ENCODE data around the gene WASHC1. TPM values are rescaled to one million over a fixed set of nuclear protein-coding genes. Genes with fewer than 3 reads are reported as not detected.
"Not testable (repeated sequence)": the region's sequence is repeated elsewhere in the genome, so short reads cannot be mapped to it uniquely, and the experiment has no call there.

The WASHC1 gene, protein sequence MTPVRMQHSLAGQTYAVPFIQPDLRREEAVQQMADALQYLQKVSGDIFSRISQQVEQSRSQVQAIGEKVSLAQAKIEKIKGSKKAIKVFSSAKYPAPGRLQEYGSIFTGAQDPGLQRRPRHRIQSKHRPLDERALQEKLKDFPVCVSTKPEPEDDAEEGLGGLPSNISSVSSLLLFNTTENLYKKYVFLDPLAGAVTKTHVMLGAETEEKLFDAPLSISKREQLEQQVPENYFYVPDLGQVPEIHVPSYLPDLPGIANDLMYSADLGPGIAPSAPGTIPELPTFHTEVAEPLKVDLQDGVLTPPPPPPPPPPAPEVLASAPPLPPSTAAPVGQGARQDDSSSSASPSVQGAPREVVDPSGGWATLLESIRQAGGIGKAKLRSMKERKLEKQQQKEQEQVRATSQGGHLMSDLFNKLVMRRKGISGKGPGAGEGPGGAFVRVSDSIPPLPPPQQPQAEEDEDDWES
- 10 to 100 TPM in 1 of 4 donors, 1 to 10 TPM in 3; 6.0 to 12.9 (median 8.4) TPM for total RNA-seq

DNA sequence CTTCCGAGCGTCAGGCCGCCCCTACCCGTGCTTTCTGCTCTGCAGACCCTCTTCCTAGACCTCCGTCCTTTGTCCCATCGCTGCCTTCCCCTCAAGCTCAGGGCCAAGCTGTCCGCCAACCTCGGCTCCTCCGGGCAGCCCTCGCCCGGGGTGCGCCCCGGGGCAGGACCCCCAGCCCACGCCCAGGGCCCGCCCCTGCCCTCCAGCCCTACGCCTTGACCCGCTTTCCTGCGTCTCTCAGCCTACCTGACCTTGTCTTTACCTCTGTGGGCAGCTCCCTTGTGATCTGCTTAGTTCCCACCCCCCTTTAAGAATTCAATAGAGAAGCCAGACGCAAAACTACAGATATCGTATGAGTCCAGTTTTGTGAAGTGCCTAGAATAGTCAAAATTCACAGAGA lies at the start of gene WASHC1:
TSS of gene WASHC1 (minus strand) at position 101 of the 400 bp plus-strand sequence. CDS start 4,457 bp downstream, outside the sequence.
- H3K27me3 ChIP-seq; in situ Hi-C loops (cut with MboI; ENCODE audit: low pct_ligation_motif_present in 1 of 4, low pct_unique_long_range_greater_than_20kb in 1 of 4, low sequenced_read_pairs in 3 of 4); H3K27ac ChIP-seq; H3K36me3 ChIP-seq; DNase-seq; H3K4me1 ChIP-seq; H3K9me3 ChIP-seq; intact Hi-C loops (cut with DNase I; ENCODE audit: low total_unique reads): not testable (repeated sequence)
- no CpG with 5 or more reads among the region's 20 CpGs for WGBS, 2 donors (ENCODE audit: low coverage in 1 of 2)
- peak within 1 kb of the TSS in 2 of 4 donors; percentile 27 to 39 for H3K4me3 ChIP-seq

DNA sequence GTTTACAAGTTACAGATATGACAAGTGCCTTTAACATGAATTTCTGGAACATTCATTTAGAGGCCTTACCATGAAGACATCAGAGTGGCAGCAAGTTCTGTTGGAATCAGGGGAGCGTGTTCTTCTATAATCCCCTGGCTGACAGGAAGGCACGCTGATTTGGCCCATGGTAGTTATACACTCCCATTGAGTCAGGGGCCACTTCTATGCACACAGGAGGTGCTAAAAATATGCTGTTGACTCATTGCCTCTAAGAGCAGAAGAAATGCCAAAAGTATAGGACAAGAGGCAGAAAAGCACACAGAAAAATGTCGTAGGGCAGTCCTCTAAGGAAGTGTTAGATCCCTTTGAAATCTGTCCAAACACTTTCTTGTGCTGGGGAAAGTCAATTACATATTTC lies 49.1 kb upstream of the WASHC1 start:
- H3K9me3 ChIP-seq; intact Hi-C loops (cut with DNase I; ENCODE audit: low total_unique reads); H3K4me3 ChIP-seq; H3K27ac ChIP-seq; DNase-seq; H3K36me3 ChIP-seq; in situ Hi-C loops (cut with MboI; ENCODE audit: low pct_ligation_motif_present in 1 of 4, low pct_unique_long_range_greater_than_20kb in 1 of 4, low sequenced_read_pairs in 3 of 4); H3K4me1 ChIP-seq; H3K27me3 ChIP-seq: not testable (repeated sequence)
- WGBS, 2 donors (ENCODE audit: low coverage in 1 of 2), result 78% methylated on average over 3 of the region's 3 CpGs; no CpG with 5 or more reads in 1 of the 2 donors

DNA sequence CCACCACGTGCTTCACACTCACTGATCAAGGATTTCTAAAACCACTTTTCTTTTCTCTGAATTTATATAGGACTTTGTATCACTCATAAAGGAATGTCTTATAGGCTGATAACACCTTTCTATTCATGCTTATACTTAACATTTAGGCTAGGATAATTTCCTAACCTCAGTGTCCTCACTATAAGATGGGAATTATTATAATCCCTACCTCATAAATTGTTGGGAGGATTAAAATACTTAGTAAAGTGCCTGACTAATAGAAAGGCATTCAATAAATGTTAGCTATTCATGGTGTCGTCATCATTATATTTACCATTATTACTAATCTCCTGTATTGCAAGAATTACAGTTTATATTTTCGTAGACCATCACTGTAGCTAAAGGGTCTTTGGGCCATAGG lies 47.1 kb upstream of the WASHC1 start:
- H3K4me1 ChIP-seq; H3K27ac ChIP-seq; H3K36me3 ChIP-seq; in situ Hi-C loops (cut with MboI; ENCODE audit: low pct_ligation_motif_present in 1 of 4, low pct_unique_long_range_greater_than_20kb in 1 of 4, low sequenced_read_pairs in 3 of 4); intact Hi-C loops (cut with DNase I; ENCODE audit: low total_unique reads); H3K4me3 ChIP-seq; DNase-seq; H3K9me3 ChIP-seq: not testable (repeated sequence)
- H3K27me3 ChIP-seq, result peaks cover 10% of the 10 kb centered on the region
- WGBS, 2 donors (ENCODE audit: low coverage in 1 of 2), result 82% methylated on average over 3 of the region's 3 CpGs; no CpG with 5 or more reads in 1 of the 2 donors

DNA sequence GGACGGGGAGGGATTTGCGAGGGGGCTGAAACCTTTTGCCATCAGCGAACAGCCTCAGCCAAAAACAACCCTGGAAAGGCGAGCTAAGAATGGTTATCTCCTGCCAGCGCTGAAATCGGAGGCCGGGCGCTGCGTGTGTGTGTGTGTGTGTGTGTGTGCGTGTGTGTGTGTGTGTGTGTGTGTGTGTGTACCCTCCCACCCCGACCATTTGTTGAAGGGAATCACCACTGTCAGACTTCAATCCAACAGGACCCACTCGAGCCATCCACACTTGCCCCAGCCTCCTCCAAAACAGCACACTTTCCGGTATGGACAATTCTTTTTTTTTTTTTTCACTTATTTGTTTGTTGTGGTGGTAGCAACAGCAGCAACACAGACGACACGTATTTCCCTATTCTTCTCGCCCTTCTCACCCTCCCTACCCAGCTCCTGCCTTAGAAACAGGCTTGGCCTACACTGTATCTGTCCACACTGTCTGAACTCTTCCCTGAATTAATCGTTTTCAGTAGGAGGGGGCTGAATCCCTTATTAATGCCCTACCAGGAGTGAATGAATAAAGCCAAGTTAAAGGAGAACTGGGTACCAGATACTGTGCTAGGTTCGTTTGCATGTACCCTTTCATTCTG lies 44.8 kb upstream of the WASHC1 start:
- Histone ChIP-seq H3K27me3 (peaks cover 10% of the 10 kb centered on the region), H3K4me3 (peak overlapping the region in 2 of 4 donors; percentile 36 to 50), H3K27ac (peak overlapping the region in 2 of 4 donors; percentile 24 to 34)
- intact Hi-C loops (cut with DNase I; ENCODE audit: low total_unique reads); in situ Hi-C loops (cut with MboI; ENCODE audit: low pct_ligation_motif_present in 1 of 4, low pct_unique_long_range_greater_than_20kb in 1 of 4, low sequenced_read_pairs in 3 of 4); H3K4me1 ChIP-seq; H3K36me3 ChIP-seq; H3K9me3 ChIP-seq; DNase-seq: not testable (repeated sequence)
- 14 to 83% methylated on average over 1 to 18 of the region's 18 CpGs for WGBS, 2 donors (ENCODE audit: low coverage in 1 of 2)

DNA sequence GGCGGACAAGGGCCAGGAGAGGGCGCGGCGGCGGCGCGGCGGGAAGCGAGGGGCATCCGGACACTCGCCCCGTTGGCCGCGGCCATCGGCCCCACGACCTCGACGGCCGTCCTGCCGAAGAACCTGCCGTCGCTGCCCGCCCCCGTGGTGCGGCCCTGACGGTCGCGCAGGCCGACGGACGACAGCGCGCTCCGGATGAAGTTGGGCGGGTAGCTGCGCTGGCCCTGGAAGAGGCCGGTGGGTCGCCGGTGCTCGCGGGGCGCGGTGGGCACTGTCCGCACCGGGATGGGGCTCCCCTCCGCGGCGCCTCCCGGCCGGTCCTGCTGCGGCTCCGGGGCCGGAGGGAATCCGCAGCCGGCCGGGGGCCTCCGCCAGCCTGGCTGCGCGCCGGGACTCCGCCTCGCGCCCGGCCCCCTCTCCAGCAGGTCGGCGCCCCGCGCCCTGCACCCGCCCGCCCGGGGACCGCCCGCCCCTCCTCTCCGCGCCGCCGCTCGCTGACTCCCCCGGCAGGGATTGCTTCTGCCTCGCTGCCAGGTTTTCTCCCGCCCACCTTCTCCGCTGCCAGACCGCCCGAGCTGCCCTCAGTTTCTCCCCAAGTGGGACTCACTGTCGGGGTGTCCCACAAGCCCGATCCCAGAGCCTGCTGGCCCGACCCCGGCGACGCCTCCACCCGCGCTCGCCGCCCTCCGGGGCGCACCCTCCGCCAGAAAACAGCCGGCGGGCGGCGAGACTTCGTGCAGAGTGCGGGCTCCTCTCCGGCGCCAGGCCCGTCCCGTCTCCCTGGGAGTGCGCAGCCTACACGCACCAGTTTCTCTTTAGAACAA lies 44.0 kb upstream of the WASHC1 start:
- peak overlapping the region in 2 of 4 donors; percentile 24 to 34 for H3K27ac ChIP-seq
- 3% methylated on average over 39 of the region's 109 CpGs; no CpG with 5 or more reads in 1 of the 2 donors for WGBS, 2 donors (ENCODE audit: low coverage in 1 of 2)
- DNase-seq; H3K4me1 ChIP-seq; H3K36me3 ChIP-seq; in situ Hi-C loops (cut with MboI; ENCODE audit: low pct_ligation_motif_present in 1 of 4, low pct_unique_long_range_greater_than_20kb in 1 of 4, low sequenced_read_pairs in 3 of 4); H3K9me3 ChIP-seq; intact Hi-C loops (cut with DNase I; ENCODE audit: low total_unique reads): not testable (repeated sequence)
- peak overlapping the region; percentile 12 to 50 (median 34) for H3K4me3 ChIP-seq
- peaks cover 10% of the 10 kb centered on the region for H3K27me3 ChIP-seq

DNA sequence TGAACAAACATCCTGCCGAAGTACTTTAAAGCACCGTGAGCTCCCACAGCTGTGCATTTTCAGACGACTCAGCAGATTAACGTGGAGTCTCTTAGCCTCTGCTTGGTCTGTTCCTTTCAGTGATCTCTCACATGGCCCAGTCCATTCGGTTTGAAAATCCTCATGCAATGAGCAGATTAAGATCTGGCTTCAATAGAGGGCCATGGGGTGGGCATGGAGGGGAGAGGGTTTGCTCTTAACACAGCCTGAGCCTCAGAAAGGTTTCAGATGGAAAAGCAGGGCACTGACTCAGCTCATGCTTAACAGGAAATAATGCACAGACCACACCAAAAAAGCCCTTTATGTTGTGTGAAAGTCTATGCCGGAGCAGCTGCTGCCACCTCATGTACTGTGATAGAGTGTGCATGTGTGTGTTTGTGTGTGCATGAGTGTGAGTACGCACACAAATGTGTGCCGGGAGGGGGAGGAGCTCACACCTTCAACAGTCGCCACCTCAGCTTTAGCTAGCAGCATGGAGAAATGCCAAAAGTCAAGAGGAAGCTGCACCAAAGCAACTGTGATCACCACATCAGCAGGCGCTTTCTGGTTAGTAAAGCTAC lies 33.9 kb upstream of the WASHC1 start:
- H3K4me3 ChIP-seq; H3K36me3 ChIP-seq; H3K9me3 ChIP-seq; in situ Hi-C loops (cut with MboI; ENCODE audit: low pct_ligation_motif_present in 1 of 4, low pct_unique_long_range_greater_than_20kb in 1 of 4, low sequenced_read_pairs in 3 of 4); H3K4me1 ChIP-seq; intact Hi-C loops (cut with DNase I; ENCODE audit: low total_unique reads); H3K27me3 ChIP-seq: not testable (repeated sequence)
- WGBS, 2 donors (ENCODE audit: low coverage in 1 of 2), result 8% methylated on average over 10 of the region's 10 CpGs; no CpG with 5 or more reads in 1 of the 2 donors
- peak; percentile 35 for DNase-seq
- peak overlapping the region in 1 of 4 donors; percentile 5 for H3K27ac ChIP-seq

DNA sequence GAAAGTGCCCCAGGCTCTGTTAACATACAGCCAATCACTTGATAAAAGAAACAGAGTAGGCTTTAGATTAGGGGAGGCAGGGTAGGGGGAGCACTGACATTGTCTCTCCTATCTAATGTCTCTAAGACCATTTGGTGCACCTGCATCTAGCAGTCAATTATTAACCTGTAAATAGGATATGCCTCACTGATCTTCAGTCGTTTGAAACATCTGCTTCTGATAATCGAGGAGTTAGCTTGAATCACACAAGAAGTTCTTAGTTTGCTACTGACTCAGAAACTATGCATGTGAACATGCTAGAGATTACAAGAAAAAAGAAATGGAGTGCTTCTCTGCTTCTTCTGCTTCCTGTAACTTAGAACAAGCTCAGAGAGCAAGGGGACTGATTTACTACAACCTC lies 23.4 kb upstream of the WASHC1 start:
- intact Hi-C loops (cut with DNase I; ENCODE audit: low total_unique reads); H3K4me1 ChIP-seq; DNase-seq; H3K36me3 ChIP-seq; in situ Hi-C loops (cut with MboI; ENCODE audit: low pct_ligation_motif_present in 1 of 4, low pct_unique_long_range_greater_than_20kb in 1 of 4, low sequenced_read_pairs in 3 of 4); H3K4me3 ChIP-seq; H3K9me3 ChIP-seq; H3K27ac ChIP-seq; H3K27me3 ChIP-seq: not testable (repeated sequence)
- 26% methylated on average over 2 of the region's 2 CpGs; no CpG with 5 or more reads in 1 of the 2 donors for WGBS, 2 donors (ENCODE audit: low coverage in 1 of 2)

DNA sequence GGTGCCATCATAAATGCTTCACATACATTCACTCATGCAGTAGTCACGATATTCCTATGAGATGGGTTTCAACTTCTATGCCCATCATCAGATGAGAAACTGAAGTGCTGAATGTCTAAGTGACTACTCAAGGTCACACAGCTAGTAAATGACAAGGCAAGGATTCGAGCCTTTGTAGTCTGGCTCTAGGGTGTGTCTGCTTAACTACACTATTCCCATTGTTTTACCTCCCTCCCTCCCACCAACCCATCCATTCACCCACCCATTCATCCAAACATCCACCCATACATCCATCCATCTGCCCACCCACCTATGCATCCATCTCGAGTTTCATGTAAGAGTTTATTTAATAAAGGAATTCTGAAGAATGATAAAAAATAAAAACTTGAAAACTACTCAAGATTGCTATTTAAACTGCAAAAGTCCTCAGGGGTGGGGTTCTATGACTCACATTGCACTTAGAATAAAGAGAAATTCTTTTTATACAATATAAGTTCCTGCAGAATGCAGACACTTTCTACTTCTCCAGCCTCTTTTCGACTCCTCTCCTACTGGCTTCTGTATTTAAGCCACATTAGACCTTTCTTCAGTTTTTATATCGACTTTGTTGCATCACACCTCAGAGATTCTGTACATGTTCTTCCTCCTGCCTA lies 19.1 kb upstream of the WASHC1 start:
- H3K4me1 ChIP-seq; H3K27ac ChIP-seq; intact Hi-C loops (cut with DNase I; ENCODE audit: low total_unique reads); H3K36me3 ChIP-seq; DNase-seq; H3K4me3 ChIP-seq; H3K27me3 ChIP-seq; H3K9me3 ChIP-seq; in situ Hi-C loops (cut with MboI; ENCODE audit: low pct_ligation_motif_present in 1 of 4, low pct_unique_long_range_greater_than_20kb in 1 of 4, low sequenced_read_pairs in 3 of 4): not testable (repeated sequence)
- 49 to 54% methylated on average over 4 to 5 of the region's 5 CpGs for WGBS, 2 donors (ENCODE audit: low coverage in 1 of 2)

DNA sequence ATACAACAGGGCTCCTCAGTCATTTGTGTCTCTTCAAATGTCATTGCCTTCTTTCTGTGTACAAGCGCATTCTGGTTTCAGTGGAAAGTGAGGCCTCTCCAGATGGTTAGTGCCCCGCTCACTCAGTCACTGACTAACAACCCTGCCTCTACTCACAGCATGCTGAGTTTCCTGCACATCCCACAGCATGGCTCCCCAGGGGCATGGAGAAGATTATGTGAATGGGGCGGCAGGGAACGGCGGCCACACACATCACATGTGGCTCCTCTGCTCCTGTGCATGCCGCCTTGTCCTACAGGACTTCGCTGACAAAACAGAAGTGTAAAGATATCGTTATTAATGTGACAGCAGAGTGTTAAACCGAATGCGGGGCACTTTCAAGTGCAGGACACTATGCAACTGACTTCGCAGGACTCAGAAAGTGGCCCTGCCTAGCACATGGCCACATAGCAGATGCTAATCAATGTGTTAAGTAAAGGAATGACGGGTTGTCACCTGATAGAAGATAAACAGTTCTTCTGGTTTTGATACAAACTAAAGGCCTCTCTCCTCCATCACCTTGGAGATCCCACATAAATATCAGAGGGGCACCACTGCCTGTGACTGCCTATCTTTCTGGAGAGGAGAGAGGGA lies 17.5 kb upstream of the WASHC1 start:
- H3K4me1 ChIP-seq; H3K27me3 ChIP-seq; intact Hi-C loops (cut with DNase I; ENCODE audit: low total_unique reads); DNase-seq; H3K36me3 ChIP-seq; H3K4me3 ChIP-seq; in situ Hi-C loops (cut with MboI; ENCODE audit: low pct_ligation_motif_present in 1 of 4, low pct_unique_long_range_greater_than_20kb in 1 of 4, low sequenced_read_pairs in 3 of 4); H3K9me3 ChIP-seq; H3K27ac ChIP-seq: not testable (repeated sequence)
- 82% methylated on average over 11 of the region's 12 CpGs; no CpG with 5 or more reads in 1 of the 2 donors for WGBS, 2 donors (ENCODE audit: low coverage in 1 of 2)
